Hepatocyte (in vitro differentiated cells): ENCODE results near the gene CEP152. TPM values are rescaled to one million over a fixed set of nuclear protein-coding genes. Genes with fewer than 3 reads are reported as not detected.

ENCODE experiments used
- DNase-seq: peaks from one replicate; pipeline ENCODE4 v3.0.0-alpha.2; 2016; ENCODE audit warnings: low spot score
- H2AFZ ChIP-seq: fragments of 200-600 bp; sonication (generic); 2 replicates; pipeline ENCODE4 v1.6.0; 2016; ENCODE audit warnings: antibody characterized with exemption, mild to moderate bottlenecking
- H3K27ac ChIP-seq: fragments of 200-600 bp; sonication (generic); 2 replicates; pipeline ENCODE4 v1.5.1; 2016; ENCODE audit warnings: mild to moderate bottlenecking
- H3K27me3 ChIP-seq: fragments of 200-600 bp; sonication (generic); 2 replicates; pipeline ENCODE4 v1.6.1; 2016
- H3K36me3 ChIP-seq: fragments of 200-600 bp; sonication (generic); replicated peaks from 2 replicates; pipeline ENCODE4 v1.5.1; 2016; ENCODE audit warnings: low read depth; ENCODE audit not compliant: insufficient read depth
- H3K4me1 ChIP-seq: fragments of 200-600 bp; sonication (generic); 2 replicates; pipeline ENCODE4 v1.5.1; 2016; ENCODE audit warnings: mild to moderate bottlenecking, moderate library complexity; ENCODE audit not compliant: insufficient read depth
- H3K4me2 ChIP-seq: fragments of 200-600 bp; sonication (generic); 2 replicates; pipeline ENCODE4 v1.6.0; 2016
- H3K4me3 ChIP-seq: fragments of 200-600 bp; sonication (generic); 2 replicates; pipeline ENCODE4 v1.5.1; 2016; ENCODE audit warnings: mild to moderate bottlenecking
- H3K79me2 ChIP-seq: fragments of 200-600 bp; sonication (generic); 2 replicates; pipeline ENCODE4 v1.6.0; 2017; ENCODE audit warnings: mild to moderate bottlenecking
- H3K9me2 ChIP-seq: fragments of 200-600 bp; sonication (generic); replicated peaks from 2 replicates; pipeline ENCODE4 v1.6.0; 2017; ENCODE audit warnings: mild to moderate bottlenecking; ENCODE audit not compliant: insufficient read depth
- H3K9me3 ChIP-seq: fragments of 200-600 bp; sonication (generic); 2 replicates; pipeline ENCODE4 v1.5.1; 2016; ENCODE audit warnings: low read depth, mild to moderate bottlenecking
- H4K20me1 ChIP-seq: fragments of 200-600 bp; sonication (generic); 2 replicates; pipeline ENCODE4 v1.6.0; 2016; ENCODE audit warnings: mild to moderate bottlenecking; ENCODE audit not compliant: insufficient read depth, poor library complexity, severe bottlenecking
- EZH2 ChIP-seq: fragments of 200-600 bp; sonication (generic); IDR thresholded peaks from 2 replicates; pipeline ENCODE4 v1.6.1; 2016; ENCODE audit warnings: antibody characterized with exemption, mild to moderate bottlenecking, borderline replicate concordance
- EZH2phosphoT487 ChIP-seq: fragments of 200-600 bp; sonication (generic); IDR thresholded peaks from one replicate; pipeline ENCODE4 v1.6.1; 2018; ENCODE audit warnings: antibody characterized with exemption, mild to moderate bottlenecking, low read depth, moderate library complexity; ENCODE audit not compliant: unreplicated experiment, severe bottlenecking
- WGBS: methylation state at CpG from one replicate; pipeline ENCODE4 v1.1.6; 2016; ENCODE audit warnings: low lambda C conversion rate; ENCODE audit errors: missing lambda C conversion rate; 5-methylcytosine and 5-hydroxymethylcytosine counted together
- polyA plus RNA-seq: library from polyadenylated mRNA; unstranded; fragments of >200 nt; fragmentation: Nextera tagmentation; extraction: Ambion mirVana; gene quantifications from 2 replicates; pipeline ENCODE4 v1.2.1, GENCODE V29; 2016
- total RNA-seq: library from RNA; depleted of rRNA; stranded (reverse); fragments of >200 nt; gene quantifications from 2 replicates; pipeline ENCODE4 v1.2.3, GENCODE V29; 2014
- TF ChIP-seq, protein P1 (sequence below): fragments of 200-600 bp; sonication (generic); IDR thresholded peaks from 2 replicates; pipeline ENCODE4 v1.5.1; 2016; ENCODE audit warnings: antibody characterized with exemption, mild to moderate bottlenecking; ENCODE audit not compliant: poor library complexity

CEP152 gene
- total and polyA plus RNA-seq, 2 experiments from 2014 or later = 4.7 to 6.3 TPM

GRCh38 chr15:48710952-48711495, 99.8 kb downstream of the CEP152 start:
- H3K27me3 ChIP-seq = no peaks in the 10 kb centered on the region
- H3K27ac ChIP-seq = no peak overlapping the region
- H3K4me3 ChIP-seq = no peak overlapping the region
- no peaks in the 10 kb centered on the region for H4K20me1 ChIP-seq
- no peaks in the 10 kb centered on the region for H3K9me2 ChIP-seq
- H2AFZ ChIP-seq = no peak overlapping the region
- H3K9me3 ChIP-seq = peaks cover 5% of the 10 kb centered on the region
- H3K36me3 ChIP-seq = no peaks in the 10 kb centered on the region
- DNase-seq = no peak
- TF ChIP-seq EZH2phosphoT487 (no peak), EZH2 (no peak)
- TF ChIP-seq, protein P1, sequence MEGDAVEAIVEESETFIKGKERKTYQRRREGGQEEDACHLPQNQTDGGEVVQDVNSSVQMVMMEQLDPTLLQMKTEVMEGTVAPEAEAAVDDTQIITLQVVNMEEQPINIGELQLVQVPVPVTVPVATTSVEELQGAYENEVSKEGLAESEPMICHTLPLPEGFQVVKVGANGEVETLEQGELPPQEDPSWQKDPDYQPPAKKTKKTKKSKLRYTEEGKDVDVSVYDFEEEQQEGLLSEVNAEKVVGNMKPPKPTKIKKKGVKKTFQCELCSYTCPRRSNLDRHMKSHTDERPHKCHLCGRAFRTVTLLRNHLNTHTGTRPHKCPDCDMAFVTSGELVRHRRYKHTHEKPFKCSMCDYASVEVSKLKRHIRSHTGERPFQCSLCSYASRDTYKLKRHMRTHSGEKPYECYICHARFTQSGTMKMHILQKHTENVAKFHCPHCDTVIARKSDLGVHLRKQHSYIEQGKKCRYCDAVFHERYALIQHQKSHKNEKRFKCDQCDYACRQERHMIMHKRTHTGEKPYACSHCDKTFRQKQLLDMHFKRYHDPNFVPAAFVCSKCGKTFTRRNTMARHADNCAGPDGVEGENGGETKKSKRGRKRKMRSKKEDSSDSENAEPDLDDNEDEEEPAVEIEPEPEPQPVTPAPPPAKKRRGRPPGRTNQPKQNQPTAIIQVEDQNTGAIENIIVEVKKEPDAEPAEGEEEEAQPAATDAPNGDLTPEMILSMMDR = no peak
- H3K79me2 ChIP-seq = no peaks in the 10 kb centered on the region
- no peak overlapping the region for H3K4me2 ChIP-seq
- H3K4me1 ChIP-seq = no peaks in the 10 kb centered on the region
- 53% methylated on average over 4 of the region's 4 CpGs for WGBS

DNA sequence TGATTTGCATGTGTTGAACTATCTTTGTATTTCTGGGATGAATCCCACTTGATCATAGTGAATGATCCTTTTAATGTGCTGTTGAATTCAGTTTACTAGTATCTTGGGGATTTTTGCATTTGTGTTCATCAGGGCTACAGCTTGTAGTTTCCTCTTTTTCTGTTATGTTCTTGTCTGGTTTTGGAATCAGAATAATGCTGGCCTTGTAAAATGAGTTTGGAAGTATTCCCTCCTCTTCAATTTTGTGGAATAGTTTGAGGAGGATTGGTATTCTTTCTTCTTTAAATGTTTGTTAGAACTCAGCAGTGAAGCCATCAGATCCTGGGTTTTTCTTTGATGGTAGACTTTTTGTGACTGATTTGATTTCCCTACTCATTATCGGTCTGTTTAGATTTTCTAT, 102.2 kb downstream of the CEP152 start:
- no peak for DNase-seq
- no peak overlapping the region for H3K4me2 ChIP-seq
- whole genome bisulfite sequencing = 82% methylated on average over 1 of the region's 1 CpG
- TF ChIP-seq, protein P1 = no peak
- TF ChIP-seq EZH2phosphoT487 (no peak), EZH2 (no peak)
- no peaks in the 10 kb centered on the region for H3K27me3 ChIP-seq
- H4K20me1 ChIP-seq = no peaks in the 10 kb centered on the region
- H3K9me2 ChIP-seq = no peaks in the 10 kb centered on the region
- no peak overlapping the region for H3K4me3 ChIP-seq
- H3K79me2 ChIP-seq = no peaks in the 10 kb centered on the region
- no peaks in the 10 kb centered on the region for H3K4me1 ChIP-seq
- H3K36me3 ChIP-seq = no peaks in the 10 kb centered on the region
- no peak overlapping the region for H3K27ac ChIP-seq
- no peaks in the 10 kb centered on the region for H3K9me3 ChIP-seq
- no peak overlapping the region for H2AFZ ChIP-seq

- H3K79me2 ChIP-seq = no peaks in the 10 kb centered on the region
- no peaks in the 10 kb centered on the region for H3K9me3 ChIP-seq
- no peak for TF ChIP-seq EZH2
- no peak for TF ChIP-seq EZH2phosphoT487
- TF ChIP-seq, protein P1 = no peak
- no peaks in the 10 kb centered on the region for H4K20me1 ChIP-seq
- H3K4me3 ChIP-seq = no peak overlapping the region
- no peak overlapping the region for H2AFZ ChIP-seq
- no peak overlapping the region for H3K4me2 ChIP-seq
- 97% methylated on average over 1 of the region's 1 CpG for WGBS
- H3K27ac ChIP-seq = no peak overlapping the region
- H3K9me2 ChIP-seq = no peaks in the 10 kb centered on the region
- H3K27me3 ChIP-seq = no peaks in the 10 kb centered on the region
- no peak for DNase-seq
- H3K4me1 ChIP-seq = no peaks in the 10 kb centered on the region
- H3K36me3 ChIP-seq = no peaks in the 10 kb centered on the region
These were observed 105.5 kb downstream of the CEP152 start for GRCh38 chr15:48705381-48705780.
